ENCODE data around the gene ADRM1. TPM values are rescaled to one million over a fixed set of nuclear protein-coding genes. Genes with fewer than 3 reads are reported as not detected.

The ADRM1 gene
- polyA plus RNA-seq, 3 donors: 38.7 to 47.7 (median 44.9) TPM

- DNase-seq (ENCODE audit: low read depth in 3 of 3, low spot score in 2 of 3): no peak
Measured at GRCh38 chr20:62309947-62310756, 7.4 kb downstream of the ADRM1 start.

DNA sequence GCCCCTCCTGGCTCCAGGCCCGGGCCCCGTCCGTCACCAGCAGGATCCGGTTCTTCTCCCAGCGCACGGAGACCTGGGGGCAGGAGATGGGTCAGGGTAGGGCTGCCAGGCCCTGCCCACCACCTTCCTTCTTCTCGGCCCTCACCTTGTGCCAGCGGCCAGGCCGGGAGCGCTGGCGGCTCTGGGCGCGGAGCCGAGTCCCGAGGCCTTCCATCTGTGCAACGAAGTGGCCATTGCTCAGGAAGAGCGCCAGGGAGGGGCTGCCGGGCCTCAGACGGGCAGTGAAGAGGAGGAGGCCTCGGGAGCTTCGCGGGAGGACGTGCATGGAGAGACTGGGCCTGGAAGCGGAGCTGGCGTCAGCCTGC is 7.9 kb downstream of the ADRM1 start:
- no peak for DNase-seq (ENCODE audit: low read depth in 3 of 3, low spot score in 2 of 3)

- no peak for DNase-seq (ENCODE audit: low read depth in 3 of 3, low spot score in 2 of 3)
Measured at GRCh38 chr20:62311150-62311549, 8.4 kb downstream of the ADRM1 start.

DNA sequence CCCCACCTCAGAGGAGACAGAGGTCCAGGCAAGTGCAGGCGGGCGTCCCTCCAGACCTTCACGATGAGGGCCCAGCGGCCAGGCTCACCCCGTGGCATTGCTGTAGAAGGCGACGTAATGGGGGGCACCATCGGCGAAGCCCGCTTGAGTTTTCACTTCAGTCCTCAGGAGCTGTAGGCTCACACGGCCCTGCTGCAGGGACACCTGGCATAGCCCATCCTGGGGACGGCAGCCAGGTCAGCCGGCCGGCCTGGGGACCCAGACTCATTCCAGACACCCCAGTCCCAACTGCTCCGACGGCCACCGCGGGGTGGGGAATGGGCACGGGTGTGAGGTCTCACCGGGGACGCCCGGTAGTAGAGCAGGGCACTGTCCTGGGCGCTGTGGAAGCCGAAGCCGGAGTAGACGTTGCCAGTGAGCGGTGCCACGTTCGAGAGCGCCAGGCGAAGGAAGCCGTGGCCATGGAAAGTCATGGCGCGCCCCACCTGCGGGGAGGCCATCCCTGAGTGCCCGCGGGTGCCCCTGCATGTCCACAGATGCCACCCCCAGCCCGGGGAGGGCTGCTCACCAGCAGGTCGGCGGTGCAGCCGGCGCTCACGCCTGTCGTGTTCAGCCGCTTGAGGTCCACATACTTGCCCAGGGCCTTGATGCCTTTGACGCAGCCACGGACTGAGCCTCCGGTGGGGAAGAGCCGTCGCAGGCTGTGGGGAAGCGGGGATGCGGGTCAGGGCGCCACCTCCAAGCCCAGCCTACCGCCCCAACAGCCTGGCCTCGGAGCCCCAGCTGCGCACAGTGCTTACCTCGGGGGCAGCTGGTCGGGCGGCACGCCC is 9.2 kb downstream of the ADRM1 start:
- no peak for DNase-seq (ENCODE audit: low read depth in 3 of 3, low spot score in 2 of 3)

- DNase-seq (ENCODE audit: low read depth in 3 of 3, low spot score in 2 of 3): no peak
Measured at GRCh38 chr20:62312662-62312977, 9.8 kb downstream of the ADRM1 start.

DNA sequence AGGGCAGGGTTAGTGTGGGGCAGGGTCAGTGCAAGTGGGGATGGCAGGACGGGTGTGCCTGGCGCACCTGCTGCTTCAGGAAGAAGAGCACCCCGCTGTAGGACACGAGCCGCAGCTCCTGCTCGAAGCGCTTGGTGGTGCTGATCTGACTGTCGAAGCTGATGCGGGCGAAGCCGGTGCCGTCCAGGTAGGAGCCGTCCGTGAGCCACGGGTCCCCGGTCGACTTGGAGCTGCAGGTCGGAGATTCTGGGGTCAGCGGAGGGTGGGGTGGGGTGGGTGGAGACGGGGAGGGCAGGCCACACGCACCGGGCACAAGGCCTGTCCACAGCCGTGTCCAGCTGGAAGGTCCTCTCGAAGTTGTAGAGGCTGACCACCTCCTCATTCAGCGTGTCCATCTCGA is 10.2 kb downstream of the ADRM1 start:
- no peak for DNase-seq (ENCODE audit: low read depth in 3 of 3, low spot score in 2 of 3)

DNA sequence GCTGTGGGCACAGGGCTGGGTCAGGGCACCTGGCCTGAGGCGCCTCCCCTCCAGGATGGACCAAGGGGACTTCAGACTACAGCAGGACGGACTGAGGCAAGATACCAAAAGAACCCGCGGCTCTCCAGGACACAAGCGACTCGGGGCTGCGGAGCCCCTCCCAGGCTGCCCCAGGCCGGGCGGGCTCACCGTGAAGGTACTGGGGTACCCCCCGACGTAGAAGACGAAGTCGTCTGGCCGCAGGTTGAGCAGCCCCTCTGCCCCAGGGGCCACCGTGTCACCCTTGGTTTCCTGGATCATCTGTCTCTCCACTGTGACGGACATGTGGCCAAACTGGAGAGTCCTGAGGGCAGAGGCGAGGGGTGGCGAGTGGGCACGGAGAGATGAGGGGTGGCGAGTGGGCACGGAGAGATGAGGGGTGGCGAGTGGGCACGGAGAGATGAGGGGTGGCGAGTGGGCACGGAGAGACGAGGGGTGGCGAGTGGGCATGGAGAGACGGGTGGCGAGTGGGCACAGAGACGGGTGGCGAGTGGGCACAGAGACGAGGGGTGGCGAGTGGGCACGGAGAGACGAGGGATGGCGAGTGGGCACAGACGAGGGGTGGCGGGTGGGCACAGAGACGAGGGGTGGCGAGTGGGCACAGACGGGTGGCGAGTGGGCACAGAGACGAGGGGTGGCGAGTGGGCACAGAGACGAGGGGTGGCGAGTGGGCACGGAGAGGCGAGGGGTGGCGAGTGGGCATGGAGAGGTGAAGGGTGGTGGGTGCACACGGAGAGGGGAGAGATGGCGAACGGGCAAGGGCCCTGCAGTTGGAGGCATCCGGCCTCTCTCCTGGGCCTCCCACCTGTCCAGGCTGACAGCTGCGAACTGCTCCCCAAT is 10.9 kb downstream of the ADRM1 start:
- no peak for DNase-seq (ENCODE audit: low read depth in 3 of 3, low spot score in 2 of 3)

DNA sequence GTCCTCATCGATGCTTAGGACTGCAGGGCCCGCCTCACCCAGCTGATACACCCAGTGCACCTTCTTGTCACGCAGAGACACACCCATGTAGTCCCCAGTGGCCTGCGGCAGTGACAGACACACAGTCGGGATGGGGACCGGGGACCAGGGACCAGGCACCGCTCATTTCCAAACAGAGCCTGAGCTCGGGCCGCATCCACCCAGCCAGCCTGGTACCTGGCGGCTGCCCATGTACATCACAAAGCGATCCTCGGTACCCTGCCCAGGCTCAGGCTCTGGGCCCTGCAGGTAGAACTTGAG is 11.5 kb downstream of the ADRM1 start:
- DNase-seq (ENCODE audit: low read depth in 3 of 3, low spot score in 2 of 3): no peak

- no peak for DNase-seq (ENCODE audit: low read depth in 3 of 3, low spot score in 2 of 3)
Measured at GRCh38 chr20:62314711-62315302, 12.0 kb downstream of the ADRM1 start.

DNA sequence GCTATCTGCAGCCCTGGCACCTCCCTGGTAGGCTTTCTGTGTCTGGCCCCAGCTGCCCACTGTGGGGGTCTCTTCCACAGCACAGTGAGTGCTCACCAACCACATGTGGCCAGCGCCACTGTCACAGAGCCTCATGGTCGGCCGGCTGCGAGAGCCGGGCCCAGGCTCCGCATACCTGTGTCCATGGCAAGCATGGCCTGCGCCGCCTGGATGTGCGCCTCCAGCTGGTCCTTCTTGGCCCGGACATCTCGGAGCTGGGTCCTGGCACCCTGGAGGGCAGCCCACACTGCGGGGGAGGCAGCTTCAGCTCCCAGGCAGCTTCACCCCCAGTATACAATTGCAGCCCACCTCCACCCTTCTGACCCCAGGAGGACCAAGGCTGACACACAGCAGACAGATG is 13.0 kb downstream of the ADRM1 start:
- DNase-seq (ENCODE audit: low read depth in 3 of 3, low spot score in 2 of 3): no peak

DNA sequence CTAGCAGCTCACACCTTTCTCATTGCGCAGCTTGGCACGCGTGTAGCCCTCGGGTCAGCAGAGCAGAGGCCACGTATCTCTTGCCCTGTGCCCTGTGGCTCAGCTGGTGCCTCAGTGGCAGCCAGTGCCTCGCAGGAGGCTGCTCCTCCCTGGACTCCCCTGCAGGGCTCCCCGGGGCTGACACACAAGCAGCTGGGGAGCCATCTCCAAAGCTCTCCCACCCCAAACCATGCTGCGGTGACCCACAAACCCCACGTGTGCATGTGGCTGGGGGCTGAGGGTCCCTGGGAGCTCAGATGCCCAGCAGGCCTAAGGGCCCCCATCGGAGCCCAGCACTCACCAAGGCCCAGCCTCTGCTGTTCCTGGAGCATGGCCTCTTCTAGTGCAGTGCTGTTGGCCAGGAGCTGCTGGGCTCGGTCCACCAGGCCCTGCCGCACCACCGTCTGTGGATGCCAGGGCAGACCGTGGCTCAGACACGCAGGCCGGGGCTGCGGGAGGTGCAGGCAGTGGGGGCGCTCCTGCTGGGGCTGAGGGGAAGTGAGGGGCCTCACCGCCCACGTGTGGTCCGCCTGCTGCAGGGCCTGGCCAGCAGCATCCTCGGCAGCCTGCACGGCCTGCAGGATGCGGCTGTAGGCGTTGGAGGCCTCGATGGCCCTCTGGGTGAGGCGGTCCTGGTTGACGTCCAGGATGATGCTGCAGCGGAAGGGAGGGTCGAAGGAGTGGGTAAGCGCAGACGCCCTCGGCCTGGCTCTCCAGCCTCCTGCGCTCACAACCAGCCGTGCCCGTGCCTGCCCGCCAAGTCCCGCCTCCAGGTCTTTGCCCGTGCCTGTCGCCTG is 13.8 kb downstream of the ADRM1 start:
- DNase-seq (ENCODE audit: low read depth in 3 of 3, low spot score in 2 of 3): no peak

DNA sequence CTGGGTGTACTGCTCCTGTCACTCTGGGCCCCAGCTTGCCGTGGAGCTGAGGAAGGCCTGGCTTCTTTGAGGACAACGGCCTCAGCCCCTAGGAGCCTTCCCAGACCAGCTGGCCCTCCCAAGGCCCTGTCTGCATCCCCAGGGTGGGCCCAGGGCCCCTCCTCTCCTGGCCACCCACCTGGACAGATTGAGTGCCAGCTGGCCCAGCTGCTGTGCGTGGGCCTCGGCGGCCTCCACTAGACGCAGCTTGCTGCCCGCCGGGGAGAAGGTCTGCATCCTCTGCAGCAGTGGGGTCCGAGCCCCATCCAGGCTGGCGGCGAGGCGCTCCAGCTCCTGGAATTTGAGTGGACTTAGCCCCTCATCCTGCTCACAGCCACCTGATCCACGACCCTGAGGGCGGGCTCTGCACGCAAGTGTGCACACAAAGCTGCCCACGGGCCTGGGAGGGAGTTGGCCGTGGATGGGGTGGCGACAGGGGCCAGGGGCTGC is 14.4 kb downstream of the ADRM1 start:
- no peak for DNase-seq (ENCODE audit: low read depth in 3 of 3, low spot score in 2 of 3)

- no peak for DNase-seq (ENCODE audit: low read depth in 3 of 3, low spot score in 2 of 3)
Measured at GRCh38 chr20:62318400-62319345, 15.9 kb downstream of the ADRM1 start.

GRCh38 chr20:62319346-62319909 is 16.6 kb downstream of the ADRM1 start:
- DNase-seq (ENCODE audit: low read depth in 3 of 3, low spot score in 2 of 3): no peak

DNA sequence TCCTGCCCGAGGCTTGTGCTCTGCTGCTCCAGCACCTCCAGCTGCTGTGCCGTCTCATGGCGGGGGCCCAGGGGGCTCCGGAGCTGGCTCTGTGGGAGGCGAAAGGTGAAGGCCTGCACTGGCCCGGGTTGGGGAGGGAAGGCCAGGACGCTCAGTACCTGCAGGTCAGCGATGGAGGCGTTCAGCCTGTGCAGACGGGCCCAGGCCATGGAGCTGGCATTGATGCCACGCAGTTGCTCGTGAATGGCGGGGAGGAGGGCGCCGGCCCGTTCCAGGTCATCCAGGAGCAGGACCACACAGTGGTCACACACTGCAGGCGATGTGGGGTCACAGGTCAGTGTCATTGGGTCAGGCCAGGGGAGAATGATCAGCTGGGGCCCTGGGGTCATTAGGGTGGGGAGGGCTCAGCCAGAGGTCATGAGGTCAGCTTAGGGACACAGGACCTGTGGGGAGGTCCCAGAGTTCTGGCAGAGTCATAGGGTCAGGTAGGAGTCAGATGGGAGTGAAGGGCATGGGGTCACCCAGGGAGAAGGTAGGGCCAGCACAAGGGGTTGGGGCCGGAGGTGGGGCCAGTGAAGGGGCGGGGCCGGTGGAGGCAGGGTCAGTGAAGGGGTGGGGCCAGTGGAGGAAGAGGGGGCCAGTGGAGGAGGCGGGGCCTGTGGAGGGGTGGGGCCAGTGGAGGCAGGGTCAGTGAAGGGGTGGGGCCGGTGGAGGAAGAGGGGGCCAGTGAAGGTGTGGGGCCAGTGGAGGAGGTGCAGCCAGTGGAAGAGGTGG is 18.0 kb downstream of the ADRM1 start:
- no peak for DNase-seq (ENCODE audit: low read depth in 3 of 3, low spot score in 2 of 3)

- DNase-seq (ENCODE audit: low read depth in 3 of 3, low spot score in 2 of 3): no peak
Measured at GRCh38 chr20:62321521-62321948, 18.7 kb downstream of the ADRM1 start.

DNA sequence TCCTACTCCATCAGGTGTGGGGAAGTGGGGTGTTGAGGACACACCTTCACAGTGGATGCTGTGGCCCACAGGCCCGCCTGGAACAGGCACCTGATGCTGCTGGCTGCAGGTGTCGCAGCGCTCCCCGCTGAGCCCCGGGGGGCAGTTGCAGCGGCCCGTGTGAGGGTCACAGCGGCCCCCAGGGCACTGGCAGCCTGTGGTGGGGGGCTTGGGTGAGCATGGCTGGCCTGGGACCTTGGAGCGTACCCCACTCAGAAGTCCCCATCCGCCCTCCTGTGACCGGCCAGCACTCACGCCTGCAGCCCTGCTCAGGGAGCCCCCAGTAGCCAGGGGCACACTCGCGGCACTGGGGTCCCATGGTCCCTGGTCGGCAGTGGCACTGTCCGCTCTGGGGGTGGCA is 19.2 kb downstream of the ADRM1 start:
- DNase-seq (ENCODE audit: low read depth in 3 of 3, low spot score in 2 of 3): no peak

Measured in right renal cortex interstitium (tissue), 3 donors.